NCI-H82 treated with DMSO at 0.1 percent for 48 hours (cell line): Measurements from ENCODE around the gene ABLIM2.

Experiments
- DNase-seq: peaks from one replicate; lab custom pipeline; 2025; ENCODE audit not compliant: unreplicated experiment; lab: John Stamatoyannopoulos, UW

Gene ABLIM2

DNA sequence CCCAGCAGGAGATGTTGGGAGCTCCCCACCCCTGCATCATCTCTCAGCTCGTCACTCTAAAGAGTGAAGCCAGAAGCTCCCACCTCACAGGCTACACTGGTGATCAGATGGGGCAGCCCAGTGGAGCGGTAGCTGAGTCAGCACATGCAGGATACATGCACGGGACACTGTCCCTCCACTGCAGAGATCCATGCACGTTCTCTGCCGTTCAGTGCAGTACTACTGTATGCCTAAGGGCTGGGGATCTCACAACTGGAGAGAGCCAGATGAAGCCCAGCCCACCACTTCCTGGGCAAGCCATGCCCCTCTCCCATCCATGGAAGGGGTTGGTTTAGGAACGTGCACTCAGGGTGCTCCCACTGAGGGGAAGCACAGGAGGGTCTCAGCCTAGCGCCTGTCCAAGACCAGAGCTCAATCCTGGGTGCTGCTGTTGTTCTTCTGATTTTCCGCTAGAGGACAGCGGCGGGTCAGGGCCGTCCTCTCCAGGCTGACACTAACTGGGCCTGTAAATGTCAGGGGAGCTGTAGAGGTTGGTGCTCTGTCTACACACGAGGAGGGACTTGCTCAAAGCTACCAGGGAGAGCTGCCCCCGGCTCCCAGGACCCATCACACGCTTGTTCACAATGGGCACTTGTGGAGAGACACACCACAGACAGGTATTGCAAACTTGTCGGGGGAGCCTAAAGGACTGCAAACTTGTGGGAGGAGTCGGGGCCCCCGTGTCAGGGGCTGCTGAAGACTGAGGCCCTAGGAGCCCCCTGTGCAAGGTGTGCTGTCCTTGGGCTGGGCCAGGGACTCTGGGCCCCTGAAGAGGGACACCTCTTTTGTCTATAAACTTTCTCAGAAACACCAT is 18.2 kb upstream of the ABLIM2 start:
- DNase-seq, result no peak

DNA sequence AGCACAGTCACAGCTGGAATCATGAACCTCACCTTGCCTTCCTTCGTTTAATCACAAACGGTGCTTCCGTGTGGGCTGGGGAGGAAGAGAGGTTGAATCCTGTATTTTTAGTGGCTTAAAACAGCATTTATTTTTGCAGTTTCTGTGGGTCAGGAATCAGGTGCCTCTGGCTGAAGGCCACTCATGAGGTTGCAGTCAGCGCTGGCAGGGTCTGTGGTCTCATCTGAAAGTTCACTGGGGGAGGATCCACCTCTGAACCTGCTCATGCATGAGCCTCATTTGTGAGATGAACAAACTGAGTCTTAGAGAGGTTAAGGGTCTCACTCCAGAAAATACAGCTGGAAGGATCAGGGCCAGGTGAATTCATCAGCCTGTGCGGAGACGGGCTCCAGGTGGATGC is 17.1 kb upstream of the ABLIM2 start:
- DNase-seq, result no peak

DNA sequence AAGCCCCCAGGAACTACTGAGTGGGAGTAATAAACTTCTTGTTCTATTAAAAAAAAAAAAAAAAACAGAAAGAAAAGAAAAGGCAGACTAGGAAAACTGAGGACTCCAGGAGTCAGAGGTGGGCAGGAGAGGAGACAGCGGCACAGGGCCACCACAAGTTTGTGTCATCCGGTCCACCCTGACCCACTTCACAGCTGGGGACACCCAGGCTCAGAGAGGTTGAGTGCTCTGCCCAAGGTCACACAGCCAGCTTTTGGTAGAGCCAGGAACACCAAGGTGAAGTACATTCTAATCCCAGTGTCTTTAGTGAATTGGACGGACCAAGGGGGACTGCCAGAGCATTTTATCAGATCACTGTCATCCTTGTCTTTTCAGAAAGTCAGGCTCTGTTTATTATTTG is 16.4 kb upstream of the ABLIM2 start:
- DNase-seq, result no peak

DNA sequence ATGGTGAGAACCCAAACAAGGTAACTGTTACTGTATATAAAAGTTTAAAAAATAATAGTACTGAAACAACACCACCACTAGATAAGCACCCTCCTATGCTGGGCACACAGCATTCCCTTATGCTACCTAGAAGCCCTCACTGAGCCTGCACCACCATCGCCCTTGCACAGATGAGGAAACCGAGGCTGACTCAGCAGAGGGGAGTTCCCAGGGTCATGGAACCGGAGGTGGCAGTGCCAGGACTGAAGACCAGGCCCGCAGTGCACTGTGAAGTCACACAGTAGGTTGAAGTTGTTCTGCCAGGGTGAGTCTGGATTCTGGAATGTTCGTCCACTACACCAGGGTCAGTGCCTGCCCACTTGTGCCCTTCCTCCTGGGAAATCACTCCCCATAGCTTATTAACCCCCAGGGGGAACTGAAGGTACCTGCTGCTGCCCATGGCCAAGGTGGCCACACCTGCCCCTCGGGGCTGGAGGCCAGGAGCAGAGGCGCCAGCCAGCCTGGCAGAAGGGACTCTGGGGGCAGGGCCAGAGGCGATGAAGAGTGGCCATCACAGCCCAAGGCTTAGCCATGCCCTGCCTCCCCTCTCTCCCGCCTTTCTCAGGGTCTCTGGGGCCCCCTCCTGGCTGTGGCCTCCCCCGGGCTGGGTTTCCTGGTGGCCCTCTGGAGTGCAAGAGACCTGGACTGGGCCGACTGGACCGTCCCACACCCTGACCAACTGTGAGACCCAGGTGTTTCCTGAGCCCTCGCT is 15.1 kb upstream of the ABLIM2 start:
- no peak for DNase-seq

DNA sequence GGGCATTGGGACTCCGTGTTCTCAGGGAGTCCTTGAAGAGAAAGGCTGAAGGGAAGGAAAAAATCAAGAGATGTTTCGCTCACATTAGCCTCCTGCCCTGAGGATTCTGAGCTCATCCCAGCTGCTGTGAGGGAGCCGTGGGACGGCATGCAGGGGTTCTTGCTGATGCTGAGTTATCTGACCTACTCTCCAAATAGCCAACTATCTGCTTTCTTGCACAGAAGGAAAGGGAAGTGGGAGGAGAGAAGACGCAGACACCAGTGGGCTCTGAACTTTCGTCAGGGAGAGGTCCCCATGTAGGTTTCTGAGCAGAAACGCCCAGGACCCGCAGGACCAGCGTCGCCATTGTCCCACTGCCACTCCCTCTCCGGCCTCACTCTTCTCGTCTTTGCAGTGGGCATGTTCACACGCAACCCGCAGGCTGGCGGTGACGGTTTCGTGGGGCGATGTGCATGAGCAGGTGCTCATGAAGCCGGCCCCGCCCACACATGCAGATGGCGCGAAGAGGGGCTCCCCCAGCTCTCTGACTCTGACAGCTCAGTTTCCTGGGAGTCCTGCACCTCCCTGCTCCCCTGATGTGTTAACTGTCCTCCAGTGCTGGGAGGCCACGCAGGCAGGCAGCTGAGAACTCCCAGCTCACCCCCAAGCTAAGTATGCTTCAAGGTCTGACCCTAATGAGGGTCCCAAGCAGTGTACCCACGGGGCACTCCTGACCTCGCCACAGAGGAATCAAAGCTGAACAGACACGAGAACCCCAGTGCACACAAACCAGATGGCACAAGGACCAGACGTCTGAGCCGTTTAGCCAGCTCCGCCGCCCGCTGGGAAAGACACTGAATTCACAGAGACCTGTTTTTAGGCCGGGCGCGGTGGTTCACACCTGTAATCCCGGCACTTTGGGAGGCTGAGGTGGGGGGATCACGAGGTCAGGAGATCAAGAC is 13.6 kb upstream of the ABLIM2 start:
- DNase-seq, result no peak

DNA sequence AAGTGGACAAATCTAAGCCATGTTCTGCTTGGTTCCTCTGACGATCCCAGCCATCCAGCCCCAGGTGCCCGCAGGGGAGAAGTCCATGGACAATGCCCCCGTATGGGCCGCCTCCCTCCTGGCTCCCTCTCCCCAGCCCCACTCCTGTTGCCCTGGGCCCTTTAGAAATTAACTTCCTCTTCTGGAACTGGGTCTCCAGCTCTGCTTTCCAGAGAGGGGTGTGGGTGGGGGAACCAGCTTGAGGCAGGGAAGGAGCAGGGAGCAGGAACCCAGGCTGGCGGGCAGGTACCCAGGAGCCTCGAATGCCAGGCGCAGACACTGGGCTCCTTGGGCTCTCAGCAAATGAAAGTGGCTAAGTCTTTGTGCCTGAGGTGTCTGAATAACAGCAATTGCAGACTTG is 12.7 kb upstream of the ABLIM2 start:
- no peak for DNase-seq

DNA sequence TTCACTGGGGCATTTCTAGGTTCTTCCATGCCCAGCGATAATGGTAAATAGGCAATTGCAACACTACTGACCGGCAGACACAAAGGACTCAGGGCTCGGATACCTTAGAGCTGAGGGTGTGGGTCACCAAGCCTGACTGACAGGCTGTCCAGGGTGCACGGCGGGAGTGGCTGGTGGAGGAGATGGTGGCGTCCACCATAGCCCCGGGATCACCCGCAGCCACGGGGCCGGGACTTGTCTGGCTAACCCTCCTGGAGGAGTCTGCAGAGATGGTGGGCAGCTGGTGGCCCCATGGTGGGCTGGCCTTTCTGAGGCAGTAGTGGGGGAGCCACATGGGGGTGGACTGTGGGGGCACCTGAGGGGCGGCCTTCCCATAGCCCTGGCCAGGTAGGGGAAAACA is 11.7 kb upstream of the ABLIM2 start:
- no peak for DNase-seq

DNA sequence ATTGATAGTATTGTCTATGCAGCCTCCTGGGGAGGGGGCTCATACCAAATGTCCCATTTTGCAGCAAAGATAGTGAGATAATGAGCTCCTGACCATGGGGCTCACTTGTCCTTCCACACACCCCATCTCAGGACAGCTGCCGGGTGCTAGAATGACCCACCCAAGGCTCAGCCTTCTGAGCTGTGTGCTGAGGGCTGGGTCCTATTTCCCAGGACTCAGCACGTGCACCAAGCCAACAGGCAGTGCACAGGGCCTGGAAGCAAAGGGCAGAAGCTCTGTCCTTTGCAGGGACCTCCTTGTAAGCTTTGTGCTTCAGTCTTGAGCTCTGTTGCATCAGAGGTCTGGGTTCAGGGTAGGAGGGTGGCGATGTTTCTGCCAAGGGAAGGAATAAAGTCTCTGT is 11.2 kb upstream of the ABLIM2 start:
- no peak for DNase-seq

DNA sequence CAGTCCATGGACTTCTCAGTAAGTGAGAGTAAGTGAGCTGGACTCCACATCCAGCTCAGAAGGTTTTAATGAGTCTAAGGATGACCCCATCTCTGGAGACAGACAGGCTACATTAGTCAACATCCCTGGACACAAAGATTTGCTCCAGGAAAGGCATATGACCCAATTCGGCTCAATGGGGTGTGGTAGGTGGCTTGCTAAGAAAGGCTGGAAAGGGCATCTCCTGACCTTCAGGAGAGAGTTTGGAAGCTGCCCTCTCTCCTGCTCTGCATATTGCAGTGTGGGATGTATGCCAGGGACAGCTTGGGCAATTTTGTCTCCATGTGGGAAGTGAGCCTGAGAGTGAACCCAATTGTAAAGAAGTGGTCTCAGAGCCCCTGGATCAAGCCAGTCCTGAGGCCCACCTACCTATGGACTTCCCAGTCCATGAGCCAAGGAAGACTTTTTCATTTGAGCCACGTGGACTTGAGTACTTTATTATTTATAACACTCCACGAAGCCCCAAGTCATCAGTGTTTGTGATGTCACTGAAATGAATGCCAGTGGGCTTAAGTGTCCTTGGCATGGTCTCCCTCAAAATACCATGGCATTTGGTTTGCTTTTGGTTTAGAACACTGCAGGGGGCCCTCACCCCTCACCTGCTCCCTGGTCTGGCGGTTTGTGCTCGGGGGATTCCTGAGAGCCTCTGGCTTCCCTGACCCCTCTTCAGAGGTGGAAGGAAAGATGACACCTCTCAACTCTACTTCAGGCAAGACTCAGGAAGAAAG is 10.4 kb upstream of the ABLIM2 start:
- no peak for DNase-seq

DNA sequence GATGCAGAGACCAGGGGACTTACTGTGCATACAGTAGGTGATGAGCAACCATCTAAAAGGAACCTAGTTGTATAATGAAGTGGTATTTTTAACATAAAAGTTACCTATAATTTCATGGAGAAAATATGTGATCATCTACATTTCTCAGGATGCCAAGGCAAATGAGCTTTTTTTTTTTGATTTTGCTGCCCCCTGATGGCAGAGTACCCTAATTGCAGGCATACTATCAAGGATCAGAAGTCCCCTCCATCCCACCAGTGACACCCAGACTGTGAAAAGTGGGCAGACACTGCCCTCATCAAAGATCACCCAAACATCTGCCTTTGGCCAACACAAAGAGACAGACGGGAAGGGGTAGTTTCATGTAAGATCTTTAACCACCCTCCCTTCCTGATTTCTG is 9.6 kb upstream of the ABLIM2 start:
- DNase-seq, result no peak

DNA sequence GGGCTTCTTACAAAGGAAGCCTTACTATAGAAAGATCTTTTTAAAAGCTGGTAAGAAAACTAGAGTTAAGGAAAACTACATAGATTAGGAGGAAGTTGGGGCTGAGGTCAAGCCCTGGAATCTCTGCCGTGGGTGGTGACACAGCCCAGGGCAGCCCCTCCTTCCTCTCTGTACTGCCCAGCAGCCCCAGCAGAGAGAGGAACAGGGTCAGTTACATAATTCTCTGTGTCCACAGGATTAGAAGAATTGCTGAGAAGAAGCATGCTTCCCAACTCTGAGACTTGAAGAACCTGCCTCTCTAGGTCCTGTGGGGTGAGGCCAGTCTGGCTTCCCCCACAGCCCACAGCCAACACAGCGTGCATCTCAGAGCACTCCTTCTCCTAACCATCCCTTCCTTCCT is 9.2 kb upstream of the ABLIM2 start:
- DNase-seq, result no peak

DNA sequence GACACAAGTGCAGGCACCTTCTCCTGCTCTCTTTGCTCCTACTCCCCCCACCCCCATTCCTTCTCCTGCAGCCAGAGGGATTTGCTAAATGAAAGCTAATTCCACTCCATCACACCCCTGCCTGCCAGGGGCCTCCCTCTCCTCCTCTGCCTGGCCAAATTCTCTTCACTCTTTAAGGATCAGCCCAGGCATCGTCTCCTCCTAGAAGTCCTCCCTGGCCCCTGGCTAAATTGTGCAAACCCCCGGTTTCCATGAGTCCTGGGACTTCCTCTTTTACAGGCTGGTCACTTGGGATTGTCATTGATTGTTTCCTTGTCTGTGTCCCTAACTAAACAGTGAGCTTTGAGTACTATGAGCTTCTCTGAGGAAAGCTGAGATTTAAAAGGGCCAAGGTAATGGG is 8.7 kb upstream of the ABLIM2 start:
- DNase-seq, result no peak

DNA sequence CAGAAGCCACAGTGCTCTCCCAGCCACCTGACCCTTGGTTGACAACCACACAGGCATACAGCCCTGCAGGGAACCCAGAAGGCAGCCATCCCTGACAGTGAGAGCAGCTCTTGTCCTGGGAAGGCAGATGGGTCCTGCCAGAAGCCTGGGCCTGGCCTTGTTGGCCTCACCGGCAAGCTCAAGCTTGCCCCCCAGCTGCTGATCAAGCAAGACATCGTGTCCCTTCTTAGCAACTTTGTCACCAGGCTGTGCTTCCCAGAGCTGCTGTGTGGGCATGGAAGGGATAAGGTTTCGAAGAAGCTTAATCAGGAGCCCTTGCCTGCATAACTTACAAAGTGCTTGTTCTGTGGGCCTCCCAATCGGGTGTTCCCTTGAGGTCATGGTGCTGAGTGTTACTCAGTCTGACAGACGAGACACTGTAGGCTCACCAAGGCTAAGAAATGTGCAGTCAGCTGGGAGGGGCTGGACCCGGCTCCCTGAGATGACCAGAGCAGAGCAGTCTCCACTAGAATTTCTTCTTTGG is 6.8 kb upstream of the ABLIM2 start:
- no peak for DNase-seq

DNA sequence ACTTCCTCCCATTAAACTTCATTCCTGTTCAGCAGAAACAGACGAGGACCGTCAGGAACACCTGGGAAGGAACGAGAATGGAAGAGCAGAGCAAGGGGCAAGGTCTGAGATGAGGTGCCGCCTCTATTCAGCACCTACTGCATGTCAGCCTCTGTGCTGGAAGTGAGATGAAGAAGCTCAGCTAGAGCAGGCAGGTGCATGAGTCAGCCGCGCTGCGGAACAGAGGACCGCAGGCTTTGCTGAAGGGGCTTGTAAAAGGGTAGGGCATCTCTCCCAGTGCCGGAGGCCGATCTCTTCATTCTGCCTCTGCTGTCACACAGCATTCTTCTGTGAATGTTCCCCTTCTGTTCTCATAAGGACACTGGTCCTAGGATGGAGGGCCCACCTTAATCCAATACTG is 6.1 kb upstream of the ABLIM2 start:
- DNase-seq, result no peak

DNA sequence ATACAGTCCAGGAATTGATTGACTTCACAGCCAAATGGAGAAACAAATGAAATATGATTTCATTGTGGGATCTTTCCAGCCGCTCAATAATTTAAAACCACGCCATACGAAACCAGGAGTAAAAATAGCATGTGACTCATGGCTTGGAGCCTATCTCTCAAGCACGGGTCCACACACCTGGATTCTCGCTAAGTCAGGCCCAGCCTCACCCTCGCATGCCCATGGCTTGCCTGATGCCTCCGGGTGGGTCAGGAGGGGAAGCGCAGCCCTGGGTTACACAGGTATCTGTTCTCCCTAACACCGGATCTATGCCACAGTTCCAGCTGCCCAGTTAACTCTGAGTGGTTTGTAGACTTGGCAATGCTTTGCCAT is 5.6 kb upstream of the ABLIM2 start:
- DNase-seq, result no peak

DNA sequence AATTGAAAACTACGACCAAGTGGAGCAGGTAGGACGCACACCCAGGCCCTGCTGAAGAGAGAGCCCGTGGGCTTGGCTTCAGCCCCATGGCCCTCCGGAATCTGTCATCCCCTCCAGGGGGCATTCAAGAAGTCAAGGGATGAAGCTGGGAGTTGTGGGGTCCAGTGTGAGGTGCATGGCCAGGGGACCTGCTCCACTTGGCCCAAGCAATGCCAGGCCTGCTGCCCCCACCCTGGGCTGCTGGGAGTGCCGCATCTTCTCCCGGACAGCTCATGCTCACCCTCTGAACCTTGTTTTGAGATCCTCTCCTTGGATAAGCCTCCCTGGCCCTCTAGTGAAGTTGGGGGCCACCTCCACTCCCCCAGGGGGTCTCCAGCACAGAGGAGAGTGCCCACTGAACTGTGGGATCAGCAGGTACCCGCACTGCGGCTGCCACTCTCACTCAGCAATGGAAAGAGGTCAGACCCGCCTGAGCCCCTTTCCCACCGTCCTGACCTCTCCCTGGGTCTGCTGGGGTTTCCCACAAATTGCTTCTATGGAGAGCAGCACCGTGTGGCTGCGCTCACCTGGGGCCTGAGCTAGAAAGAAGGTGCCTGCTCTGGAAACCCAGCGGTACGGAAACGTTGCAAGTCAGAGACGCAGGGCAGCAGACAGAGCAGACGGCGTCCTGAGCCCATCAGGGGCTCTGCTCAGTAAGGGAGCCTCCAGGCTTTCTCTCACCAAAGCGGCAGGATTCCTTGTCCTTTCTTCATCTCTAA is 5.0 kb upstream of the ABLIM2 start:
- no peak for DNase-seq

DNA sequence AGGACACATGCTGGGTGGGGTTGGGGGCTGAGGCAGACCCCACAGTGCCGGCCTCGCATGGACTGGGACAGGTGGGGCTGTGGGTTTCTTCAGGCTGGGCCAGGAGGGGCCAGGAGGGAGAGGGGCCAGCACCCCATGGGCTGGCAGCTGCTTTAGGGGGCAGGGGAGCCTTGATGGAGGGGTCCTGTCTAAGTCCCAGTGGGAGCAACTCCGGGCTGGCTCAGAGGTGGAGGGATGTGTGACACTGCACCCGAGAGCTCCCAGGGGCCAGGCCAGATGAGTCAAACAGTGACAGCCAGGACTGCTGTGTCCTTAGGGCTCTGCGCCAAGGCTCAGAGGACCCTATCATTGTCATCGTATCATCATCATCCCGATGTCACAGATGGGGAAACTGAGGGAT is 4.4 kb upstream of the ABLIM2 start:
- no peak for DNase-seq

DNA sequence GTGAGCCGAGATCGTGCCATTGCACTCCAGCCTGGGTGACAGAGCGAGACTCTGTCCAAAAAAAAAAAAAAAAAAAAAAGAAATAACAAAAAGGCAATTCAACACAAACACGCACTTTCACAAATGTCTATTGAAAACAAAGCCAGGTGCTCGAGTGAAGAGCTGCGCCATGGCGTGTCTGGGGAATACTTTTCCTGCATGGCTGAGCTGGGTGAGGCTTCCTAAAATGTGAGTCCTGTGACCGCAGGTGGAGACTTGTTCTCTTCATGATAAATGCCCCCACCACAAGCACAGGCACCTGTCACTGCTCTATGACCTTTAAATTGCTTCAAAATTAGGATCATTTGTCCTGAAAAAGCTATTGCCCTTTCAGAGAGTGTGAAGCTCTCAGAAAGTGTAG is 4.0 kb upstream of the ABLIM2 start:
- DNase-seq, result no peak

DNA sequence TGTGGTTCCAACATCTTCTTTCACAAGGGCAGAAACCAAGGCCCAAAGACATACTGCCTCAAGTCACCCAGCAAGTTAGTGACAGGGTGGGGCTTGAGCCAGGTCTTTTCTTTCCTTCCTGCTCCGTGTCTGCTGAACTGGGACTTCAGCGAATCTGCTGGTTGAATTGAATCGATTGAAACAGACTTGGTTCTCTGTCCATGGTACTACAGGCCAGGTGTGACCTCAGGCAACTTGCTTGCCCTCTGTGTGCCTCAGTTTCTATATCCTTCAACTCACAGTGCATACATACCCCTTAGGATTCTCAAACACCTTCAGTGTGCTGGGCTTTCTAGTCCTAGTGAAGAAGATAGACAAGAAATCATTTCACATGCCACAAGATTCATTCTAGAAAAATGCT is 2.0 kb upstream of the ABLIM2 start:
- no peak for DNase-seq

DNA sequence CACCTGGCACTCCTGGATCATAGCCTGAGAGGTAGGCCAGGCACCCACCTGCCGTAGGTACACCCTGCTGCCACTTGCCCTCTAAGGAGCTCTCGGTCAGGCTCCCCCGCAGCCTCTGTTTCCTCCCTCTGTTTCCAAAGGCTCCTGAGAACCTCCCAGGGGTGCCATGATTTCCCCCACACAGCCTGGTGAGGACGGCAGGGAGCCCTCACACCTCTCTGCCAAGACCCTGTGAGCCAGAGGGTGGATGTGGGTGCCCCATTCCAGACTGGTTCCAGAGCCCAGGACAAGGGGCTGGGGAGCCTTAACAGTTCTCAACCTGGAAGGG is 1.6 kb upstream of the ABLIM2 start:
- no peak for DNase-seq
